Kidney capillary endothelial cell (primary cell): ENCODE data around the gene SMKR1.
"Not testable (repeated sequence)": the region's sequence is repeated elsewhere in the genome, so short reads cannot be mapped to it uniquely, and the experiment has no call there.

Experiments
- DNase-seq: peaks from one replicate; pipeline ENCODE4 v3.0.0-alpha.2; 2018; ENCODE audit warnings: low spot score

Gene SMKR1

DNA sequence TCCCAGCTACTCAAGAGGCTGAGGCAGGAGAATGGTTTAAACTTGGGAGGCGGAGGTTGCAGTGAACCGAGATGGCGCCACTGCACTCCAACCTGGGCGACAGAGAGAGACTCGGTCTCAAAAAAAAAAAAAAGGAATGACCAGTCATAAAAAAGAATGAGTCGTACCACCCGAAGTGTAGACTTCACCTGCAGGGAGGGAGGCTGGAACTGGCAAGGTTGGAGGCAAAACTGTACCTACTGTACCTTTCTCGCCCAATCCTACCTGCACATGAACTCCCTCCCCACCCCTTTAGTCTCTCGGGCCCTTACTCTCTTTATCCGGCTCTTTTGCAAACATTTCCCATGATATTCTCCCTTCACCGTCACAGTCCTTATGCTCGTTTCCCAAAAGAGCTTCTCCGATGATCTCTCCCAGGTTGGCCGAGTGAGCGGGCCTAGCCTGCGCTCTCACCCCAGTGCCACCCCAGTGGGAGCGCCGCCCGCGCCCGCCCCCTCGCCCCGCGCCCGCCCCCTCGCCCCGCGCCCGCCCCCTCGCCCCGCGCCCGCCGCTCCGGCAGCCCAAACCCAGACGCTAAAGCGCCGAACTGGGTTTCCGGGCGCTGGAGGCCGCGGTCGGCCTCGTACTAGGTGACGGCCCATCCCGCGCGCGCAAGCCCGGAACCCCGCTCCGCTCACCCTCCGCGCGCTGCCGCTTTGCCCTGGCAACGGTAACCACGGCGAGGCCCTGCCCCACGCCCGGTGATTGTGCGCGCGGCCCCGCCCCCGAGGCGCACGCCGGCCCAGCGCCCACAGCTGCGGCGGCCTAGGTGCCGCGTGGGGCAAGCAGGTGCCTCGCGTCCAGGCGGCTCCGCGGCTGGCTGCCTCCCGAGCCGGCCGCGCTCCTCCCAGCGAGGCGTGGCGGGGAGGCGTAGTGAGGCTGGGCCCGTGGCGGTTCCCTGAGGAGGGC lies at the start of gene SMKR1:
Gene SMKR1 (plus strand): TSS at position 772 of the 948 bp plus-strand sequence. CDS start 294 bp downstream, outside the sequence.
- DNase-seq: peak; percentile 29

DNA sequence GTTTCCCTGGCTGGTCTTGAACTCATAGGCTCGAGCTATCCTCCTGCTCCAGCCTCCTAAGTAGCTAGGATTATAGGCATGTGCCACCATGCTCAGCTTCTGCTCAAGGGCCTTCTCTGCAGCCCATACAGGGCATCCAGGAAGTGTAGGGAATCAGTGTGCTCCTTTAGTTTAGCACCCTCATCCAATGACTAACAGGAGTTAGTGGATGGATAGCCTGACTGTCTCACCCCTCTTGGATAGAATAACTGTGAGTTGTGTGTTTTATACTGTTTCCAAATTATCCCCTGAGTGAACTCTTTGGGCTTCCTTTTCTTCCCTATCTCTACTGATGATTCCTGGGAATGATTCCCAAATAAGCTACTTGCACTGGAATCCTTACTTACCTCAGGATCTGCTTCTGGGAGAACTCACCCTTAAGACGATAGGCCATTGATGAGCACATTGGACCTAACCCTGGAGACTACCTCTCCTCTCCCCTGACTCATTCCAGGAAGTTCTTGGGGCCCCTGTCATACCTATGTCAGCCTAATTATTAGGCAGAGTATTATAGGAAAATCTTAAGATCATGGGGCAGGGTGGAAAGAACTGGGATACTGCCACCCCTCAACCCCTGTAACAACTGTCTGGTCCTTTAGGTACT lies 49.6 kb upstream of the SMKR1 start:
- DNase-seq: no peak

DNA sequence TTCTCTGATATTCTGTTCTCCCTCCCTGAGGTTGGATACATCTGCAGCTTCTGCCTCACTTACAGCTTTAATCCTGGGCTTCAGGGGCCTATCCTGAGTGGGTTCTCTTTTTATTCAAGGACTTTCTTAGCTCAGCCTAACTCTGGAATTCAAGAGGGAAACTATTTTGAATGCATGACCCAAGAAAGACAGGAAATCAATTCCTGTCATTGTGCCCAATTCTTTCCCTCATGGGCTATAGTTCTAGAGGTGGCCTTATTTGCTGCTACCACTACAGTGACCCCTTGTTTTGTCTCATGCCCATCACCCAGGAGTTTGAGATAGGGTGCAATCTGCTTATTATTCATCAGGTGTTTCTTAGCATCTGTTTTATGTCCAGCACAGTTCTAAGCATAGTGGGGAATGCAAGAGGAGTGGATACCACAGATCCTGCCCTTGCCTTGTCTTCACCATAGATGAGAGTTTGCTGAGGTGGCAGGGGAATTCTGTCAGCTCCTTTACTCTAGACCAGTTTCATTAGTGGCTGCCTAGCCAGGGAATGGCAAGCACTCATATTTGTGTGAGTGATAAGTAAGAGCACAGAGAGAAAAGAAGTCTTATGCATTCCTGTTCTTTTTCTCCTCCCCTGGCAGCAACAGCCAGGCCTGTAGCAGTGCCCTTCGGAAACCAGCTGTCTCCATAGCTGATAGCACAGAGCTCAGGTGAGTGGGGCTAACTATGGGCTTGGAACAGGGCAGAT lies 48.7 kb upstream of the SMKR1 start:
- no peak for DNase-seq

DNA sequence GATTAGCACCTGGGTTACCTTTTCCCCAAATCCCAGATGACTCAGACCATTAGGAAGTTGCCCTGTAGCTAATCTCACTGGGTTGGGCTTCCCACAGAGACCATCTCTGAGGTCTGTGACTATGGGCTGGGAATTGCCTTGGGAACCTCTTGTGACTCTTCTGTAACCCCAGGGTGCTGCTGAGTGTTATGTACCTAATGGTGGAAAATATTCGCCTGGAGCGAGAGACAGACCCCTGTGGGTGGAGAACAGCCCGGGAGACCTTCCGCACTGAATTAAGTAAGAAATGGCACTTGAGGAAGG lies 48.1 kb upstream of the SMKR1 start:
- no peak for DNase-seq

DNA sequence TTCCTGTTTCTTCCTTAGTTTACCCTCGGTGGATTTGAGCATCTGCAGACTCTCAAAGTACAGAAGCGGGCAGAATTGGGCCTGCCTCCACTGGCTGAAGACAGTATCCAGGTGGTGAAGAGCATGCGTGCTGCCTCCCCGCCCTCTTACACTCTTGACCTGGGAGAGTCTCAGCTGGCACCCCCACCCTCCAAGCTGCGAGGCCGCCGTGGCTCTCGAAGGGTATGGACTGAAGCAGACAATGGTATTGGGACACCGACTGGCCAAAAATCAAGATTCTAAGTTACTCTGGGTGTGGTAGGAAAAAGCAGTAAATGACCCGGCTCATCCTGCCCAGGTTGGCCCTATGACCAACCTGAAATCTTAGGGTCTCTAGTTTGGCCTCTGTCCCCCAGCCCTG lies 45.9 kb upstream of the SMKR1 start:
- DNase-seq: no peak

DNA sequence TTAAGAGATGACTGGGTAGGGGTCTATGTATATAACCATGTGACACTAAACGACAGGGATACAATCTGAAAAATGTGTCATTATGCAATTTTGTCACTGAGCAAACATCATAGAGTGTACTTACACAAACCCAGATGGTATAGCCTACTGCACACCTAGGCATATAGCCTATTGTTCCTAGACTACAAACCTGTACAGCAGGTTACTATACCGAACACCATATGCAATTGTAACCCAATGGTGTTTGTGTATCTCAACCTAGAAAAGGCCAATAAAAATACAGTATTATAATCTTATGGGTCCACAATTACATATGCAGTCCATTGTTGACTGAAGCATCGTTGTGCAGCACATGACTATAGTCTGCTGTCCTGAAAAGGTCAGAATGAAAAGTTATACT lies 45.2 kb upstream of the SMKR1 start:
- no peak for DNase-seq

DNA sequence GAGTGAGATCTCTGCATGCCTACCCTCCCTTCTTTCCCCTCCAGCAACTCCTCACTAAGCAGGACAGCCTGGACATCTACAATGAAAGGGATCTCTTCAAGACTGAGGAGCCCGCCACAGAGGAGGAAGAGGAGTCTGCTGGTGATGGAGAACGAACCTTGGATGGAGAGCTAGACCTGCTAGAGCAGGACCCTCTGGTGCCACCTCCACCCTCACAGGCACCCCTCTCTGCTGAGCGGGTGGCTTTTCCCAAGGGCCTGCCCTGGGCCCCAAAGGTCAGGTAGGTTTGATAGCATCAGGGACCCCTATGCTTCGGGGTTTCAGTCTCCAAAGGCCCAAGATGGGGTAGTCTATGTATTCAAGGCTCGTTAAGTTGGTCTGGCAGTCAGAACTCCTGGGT lies 44.2 kb upstream of the SMKR1 start:
- no peak for DNase-seq

DNA sequence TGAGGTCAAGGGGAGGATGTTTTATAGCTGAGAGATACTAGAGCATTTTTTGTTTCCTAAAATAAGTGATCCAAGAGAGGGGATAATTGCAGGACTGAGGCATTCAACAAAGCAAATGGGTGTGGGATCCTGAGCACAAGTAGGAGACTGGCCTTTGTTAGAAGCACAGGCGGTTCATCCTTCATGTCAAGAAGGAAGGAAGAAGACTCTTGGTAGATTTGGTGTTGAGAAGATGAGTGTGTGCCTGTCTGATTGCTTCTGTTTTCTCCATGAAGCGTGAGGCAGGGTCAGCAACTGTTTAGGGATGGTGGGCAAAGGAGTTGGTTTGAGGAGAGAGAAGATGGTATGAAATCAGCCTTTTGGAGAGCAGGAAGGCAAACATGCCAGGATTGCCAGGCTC lies 40.5 kb upstream of the SMKR1 start:
- no peak for DNase-seq

DNA sequence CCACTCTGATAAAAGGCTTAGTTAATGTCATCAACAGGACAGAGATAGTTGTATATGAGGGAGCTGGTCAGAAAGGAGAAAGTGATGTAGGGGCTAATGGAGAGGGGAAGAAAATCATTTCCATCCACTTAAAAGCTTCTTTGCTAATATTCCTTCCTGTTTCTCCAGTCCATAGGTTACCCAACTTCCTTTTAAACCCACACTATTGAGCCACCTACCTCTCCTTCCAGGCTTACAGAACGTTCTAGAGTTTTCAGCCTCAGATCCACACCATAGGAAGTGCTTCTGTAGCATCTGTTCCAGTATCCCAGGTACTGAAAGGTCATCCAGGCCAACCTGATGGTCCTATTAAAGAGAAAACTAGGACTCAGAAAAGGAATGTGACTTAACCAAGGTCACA lies 39.9 kb upstream of the SMKR1 start:
- DNase-seq: no peak

DNA sequence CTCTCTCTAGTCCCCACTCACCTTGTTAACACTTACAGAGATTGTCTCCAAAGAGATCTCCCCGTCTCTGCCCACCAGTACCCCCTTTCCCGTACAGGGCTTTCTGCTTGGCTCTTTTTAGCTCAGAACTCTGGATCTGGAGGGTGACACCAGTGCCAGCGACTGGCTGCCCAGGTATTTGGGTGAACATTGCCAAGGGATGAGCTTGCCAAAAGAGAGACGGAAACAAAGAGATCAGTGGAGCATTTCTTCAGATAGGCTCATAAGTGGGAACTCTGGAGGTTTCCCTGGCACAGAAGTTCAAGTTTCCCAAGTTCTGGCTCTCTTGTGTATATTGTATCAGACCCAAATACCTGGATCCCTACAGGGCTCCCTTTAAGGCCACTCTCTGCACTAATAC lies 38.1 kb upstream of the SMKR1 start:
- no peak for DNase-seq

DNA sequence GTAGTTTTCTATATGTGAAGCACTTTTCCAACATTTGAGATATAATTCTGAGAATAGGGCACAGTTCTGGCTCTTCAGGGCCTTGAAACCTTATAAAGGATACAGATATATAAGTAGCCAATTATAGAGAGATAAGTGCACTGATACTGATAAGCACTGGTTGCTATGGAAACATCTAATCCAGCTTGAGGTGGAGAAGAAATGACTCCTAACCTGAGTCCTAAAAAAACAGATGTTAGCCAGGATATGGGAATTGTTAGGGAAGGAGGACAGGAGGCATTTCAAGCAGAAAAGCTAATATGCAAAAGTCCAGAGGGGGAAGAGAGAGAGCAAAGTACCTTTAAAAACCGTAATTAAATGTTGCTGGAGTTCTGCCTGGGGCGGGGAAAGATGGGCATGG lies 37.3 kb upstream of the SMKR1 start:
- DNase-seq: no peak

DNA sequence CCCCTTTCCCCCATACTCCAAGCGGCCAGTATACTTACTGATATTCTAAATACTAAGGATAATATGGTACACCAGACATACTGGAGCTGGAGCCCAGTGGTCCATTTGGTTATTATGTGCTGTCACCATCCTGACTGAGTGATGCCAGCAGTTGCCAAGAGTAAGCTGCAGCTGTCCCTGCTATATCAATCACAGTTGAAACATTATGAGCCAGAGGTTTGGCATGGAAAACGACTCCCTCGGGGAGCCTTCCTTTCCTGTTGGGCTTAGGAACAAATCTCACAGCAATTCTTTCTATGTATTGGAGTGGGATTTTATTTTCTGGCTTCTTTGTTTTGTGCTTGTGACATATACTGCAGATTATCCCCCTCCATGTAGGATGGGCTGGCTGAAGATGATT lies 35.5 kb upstream of the SMKR1 start:
- no peak for DNase-seq

DNA sequence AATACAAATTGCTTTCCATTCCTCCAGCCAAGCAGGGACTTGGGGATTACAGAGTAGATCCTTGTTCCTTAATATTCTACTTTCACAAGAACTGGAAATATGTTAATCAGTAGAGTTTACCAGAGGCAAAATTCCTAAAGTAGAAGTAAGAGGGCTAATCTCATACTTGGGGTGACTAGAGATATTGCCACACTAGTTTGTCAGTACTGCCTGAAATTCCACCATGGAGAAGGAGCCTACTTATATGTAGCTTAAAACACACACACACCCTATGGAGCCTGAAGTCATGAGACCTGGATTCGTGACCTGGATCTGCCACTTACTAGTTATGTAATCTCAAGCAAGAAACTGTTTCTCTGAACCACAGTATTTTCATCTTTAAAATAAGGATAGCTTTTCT lies 34.2 kb upstream of the SMKR1 start:
- no peak for DNase-seq

DNA sequence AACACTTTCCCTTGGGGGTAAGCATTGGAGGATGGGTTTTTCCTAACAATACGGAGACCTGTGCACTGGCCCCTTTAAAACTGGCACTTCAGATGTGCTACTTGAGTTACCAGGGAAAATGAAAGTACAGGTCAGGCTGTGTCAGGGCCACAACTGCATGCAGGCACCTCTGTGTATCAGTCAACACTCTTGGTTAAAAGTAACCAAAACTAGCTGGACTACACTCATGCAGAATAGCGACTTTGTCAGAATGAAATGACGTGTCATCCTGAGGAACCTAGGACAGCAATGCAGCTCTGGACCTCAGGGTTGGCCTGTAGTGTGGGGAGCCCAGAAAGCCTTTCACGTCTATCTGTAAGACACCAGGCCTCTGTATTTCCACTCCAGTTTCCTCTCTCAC lies 33.8 kb upstream of the SMKR1 start:
- no peak for DNase-seq

DNA sequence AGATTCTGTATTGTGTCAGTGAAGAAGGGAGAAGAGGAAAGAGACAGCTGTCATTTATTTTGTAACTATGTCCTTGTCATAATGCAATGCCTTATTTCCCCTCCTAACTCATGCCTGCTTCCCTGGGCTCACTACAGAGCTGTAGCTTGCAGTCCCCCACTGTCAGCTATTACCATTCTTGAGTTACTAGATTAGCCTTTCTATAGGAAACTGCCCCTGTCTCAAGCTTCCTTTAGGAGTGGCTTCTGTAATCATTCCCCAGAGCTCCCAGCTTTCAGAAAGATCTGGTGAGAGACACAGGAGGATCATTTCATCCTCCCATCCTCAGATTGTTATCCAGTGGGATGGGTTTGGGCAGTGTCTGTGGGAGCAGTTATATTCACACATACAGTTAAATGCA lies 32.4 kb upstream of the SMKR1 start:
- DNase-seq: no peak

DNA sequence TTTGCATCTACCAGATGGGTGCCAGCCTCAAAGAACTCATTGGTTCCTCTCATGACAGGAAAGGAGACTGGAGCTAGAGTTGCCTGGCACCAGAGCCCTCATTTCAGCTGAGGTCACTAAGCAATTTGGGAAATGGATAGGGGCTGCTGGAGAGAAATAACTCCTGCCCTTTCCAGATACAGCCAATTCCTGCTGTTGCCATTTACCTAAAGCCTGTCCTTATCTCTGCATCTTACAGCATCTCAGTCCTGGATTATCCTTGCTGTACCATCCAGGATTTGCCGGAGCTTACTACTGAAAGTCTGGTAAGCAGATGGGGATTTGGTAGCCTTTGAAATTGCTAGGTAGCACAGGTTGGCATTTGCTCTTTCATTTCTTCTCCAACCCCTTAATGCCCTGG lies 31.9 kb upstream of the SMKR1 start:
- no peak for DNase-seq

DNA sequence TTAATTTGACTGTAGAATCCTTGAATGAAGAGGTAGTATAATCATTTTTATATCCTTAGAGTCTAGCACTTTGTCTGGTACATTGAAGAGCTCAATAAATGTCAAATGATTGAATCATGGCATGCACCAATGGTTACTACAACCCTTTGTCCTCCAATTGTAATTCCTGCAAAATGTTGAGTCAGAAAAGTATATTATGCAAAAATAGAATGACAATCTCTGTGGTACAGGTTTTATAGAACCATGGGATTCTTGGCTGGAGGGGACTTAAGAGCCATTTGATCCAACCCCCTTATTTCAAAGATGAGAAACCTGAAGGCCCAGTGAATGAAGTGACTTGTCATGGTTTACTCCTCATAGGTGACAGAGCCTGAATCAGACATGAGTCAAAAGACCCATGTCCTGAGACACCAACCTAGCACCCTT lies 30.9 kb upstream of the SMKR1 start:
- no peak for DNase-seq

DNA sequence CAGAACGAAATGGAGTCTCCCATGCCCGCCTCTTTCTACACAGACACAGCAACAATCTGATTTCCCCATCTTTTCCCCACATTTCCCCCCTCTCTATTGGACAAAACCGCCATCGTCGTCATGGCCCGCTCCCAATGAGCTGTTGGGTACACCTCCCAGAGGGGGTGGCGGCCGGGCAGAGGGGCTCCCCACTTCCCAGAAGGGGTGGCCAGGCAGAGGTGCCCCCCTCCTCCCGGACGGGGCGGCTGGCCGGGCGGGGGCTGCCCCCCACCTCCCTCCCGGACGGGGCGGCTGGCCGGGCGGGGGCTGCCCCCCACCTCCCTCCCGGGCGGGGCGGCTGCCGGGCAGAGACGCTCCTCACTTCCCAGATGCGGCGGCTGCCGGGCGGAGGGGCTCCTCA lies 26.4 kb upstream of the SMKR1 start:
- not testable (repeated sequence) for DNase-seq

DNA sequence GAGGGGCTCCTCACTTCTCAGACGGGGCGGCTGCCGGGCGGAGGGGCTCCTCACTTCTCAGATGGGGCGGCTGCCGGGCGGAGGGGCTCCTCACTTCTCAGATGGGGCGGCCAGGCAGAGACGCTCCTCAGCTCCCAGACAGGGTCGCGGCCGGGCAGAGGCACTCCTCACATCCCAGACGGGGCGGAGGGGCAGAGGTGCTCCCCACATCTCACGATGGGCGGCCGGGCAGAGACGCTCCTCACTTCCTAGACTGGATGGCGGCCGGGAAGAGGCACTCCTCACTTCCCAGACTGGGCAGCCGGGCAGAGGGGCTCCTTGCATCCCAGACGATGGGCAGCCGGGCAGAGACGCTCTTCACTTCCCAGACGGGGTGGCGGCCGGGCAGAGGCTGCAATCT lies 25.9 kb upstream of the SMKR1 start:
- not testable (repeated sequence) for DNase-seq

DNA sequence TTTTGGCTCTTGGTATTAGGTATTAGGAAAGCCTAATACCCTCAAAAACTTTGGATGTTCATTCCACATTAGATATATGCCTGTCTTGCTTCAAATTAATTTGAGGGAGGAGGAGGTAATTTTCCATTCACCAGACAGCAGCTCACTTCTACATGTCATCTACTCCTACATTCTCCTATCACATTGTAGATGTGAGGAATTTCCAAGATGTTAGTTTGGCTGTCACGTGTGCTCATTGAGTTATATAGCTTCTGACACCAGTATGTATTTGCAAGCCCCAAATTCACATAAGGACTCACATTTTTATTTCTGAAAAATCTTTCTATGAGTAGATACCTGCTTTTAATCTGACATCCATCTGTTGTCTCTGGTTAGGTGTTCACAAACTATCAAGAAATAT lies 22.5 kb upstream of the SMKR1 start:
- no peak for DNase-seq

DNA sequence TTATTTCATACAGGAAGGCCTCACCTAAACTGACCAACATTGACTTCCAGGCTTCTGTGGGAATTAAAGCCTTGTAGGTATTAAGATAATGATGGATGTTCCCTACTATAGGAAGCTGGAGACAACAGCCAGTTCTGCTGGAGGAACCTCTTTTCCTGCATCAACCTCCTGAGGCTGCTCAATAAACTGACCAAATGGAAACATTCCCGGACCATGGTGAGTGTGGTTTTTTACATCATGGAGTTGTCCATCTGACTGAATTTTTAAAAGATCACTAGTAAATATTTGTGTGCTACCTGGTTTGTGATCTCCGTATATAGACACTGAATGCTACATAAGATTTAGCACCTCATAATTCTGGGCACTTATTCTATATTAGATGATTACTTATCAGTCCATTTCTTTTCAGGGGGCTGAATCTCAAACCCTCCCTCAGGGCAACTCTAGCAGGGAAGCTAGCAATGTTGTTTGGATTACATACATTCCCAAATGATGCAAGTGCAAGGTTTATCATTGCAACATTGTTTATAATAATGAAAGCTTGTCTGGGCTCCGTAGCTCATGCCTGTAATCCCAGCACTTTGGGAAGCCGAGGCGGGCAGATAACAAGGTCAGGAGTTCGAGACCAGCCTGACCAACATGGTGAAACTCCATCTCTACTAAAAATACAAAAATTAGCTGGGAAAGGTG lies 21.5 kb upstream of the SMKR1 start:
- DNase-seq: no peak

DNA sequence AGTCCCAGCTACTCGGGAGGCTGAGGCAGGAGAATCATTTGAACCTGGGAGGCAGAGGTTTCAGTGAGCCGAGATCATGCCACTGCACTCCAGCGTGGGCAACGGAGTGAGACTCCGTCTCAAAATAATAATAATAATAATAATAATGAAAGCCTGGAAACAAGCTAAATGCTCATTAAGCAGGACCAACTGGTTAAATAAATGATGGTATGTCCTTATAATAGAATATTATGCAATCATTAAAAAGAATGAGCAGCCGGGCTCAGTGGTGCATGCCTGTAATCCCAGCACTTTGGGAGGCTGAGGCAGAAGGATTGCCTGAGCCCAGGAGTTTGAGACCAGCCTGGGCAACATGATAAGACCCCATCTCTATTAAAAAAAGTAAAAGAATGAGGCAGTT lies 21.0 kb upstream of the SMKR1 start:
- not testable (repeated sequence) for DNase-seq
